GM12875 (cell line): ENCODE data around the gene MRPL32.

Experiments
- H3K4me3 ChIP-seq: one replicate; pipeline ENCODE4 v1.5.1; 2011; ENCODE audit warnings: low read depth, low read length, control low read depth
- CTCF ChIP-seq: IDR thresholded peaks from 2 replicates; pipeline ENCODE4 v1.5.1; 2011; ENCODE audit warnings: low read depth, mild to moderate bottlenecking, control low read depth, inconsistent platforms, low read length, moderate library complexity, borderline replicate concordance; ENCODE audit not compliant: insufficient read depth

Gene MRPL32

GRCh38 chr7:42914009-42914408, 18.2 kb upstream of the MRPL32 start:
- no peak overlapping the region for H3K4me3 ChIP-seq
- TF ChIP-seq CTCF = no peak

GRCh38 chr7:42914421-42915045, 17.6 kb upstream of the MRPL32 start:
- H3K4me3 ChIP-seq = no peak overlapping the region
- no peak for TF ChIP-seq CTCF

- TF ChIP-seq CTCF = no peak
- H3K4me3 ChIP-seq = no peak overlapping the region
Measured at GRCh38 chr7:42915356-42915755, 16.8 kb upstream of the MRPL32 start.

- TF ChIP-seq CTCF = no peak
- H3K4me3 ChIP-seq = no peak overlapping the region
Measured at GRCh38 chr7:42922017-42922753, 10.0 kb upstream of the MRPL32 start.

GRCh38 chr7:42924223-42924838, 7.8 kb upstream of the MRPL32 start:
- no peak for TF ChIP-seq CTCF
- no peak overlapping the region for H3K4me3 ChIP-seq

GRCh38 chr7:42925630-42926029, 6.5 kb upstream of the MRPL32 start:
- TF ChIP-seq CTCF = no peak
- H3K4me3 ChIP-seq = no peak overlapping the region
